Measurements from ENCODE around the gene RAE1. TPM values are rescaled to one million over a fixed set of nuclear protein-coding genes. Genes with fewer than 3 reads are reported as not detected.

RAE1 gene
- total RNA-seq, 1 experiment from 2014 or later, result 83.9 TPM

GRCh38 chr20:57387945-57388371, 36.9 kb downstream of the RAE1 start:
- no peak for DNase-seq (ENCODE audit: low read depth)

- DNase-seq (ENCODE audit: low read depth), result no peak
Measured at GRCh38 chr20:57388953-57389694, 38.1 kb downstream of the RAE1 start.

DNA sequence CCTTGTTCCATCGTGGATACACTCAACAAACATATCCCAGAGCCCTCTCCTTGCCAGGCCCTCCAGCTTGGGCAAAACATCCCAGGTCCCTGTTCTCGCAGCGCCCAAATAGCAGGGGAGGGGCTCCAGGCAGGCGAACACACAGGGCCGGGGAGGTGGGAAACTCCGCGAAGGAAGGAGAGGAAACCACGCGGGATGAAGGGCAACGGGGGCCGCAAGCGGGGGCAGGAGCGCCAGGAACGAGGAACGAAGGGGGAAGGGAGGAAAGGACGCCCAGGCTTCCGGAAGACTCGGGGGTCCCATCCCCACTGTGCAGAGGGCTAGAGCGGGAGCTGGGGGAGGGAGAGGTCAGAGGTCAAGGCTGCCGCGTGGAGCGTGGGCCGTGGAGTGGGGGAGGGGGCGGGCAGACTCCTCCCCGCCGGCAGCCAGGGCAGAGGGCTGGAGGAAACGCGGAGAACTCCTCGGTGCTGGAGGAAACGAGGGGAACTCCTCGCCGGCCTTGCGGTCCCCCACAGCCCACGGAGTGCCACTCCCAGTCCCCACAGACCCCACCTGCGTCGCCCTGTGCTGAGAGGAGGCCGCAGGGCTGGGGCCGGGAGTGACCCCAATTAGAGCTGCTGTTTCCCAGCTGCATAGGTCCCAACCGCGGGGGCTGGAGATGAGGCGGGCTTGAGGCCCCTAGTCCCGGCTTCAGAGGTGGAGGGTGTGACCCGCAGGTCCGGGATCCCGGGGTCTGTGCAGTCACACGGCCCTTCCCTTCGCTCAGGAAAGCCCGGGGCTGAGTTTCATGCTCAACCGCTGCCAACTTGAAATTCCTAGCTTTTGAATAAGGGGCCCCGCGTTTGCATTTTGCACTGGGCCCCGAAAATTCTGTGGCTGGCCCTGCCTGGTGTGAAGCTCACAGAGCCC, 38.9 kb downstream of the RAE1 start:
- DNase-seq (ENCODE audit: low read depth), result peak; percentile 14

DNA sequence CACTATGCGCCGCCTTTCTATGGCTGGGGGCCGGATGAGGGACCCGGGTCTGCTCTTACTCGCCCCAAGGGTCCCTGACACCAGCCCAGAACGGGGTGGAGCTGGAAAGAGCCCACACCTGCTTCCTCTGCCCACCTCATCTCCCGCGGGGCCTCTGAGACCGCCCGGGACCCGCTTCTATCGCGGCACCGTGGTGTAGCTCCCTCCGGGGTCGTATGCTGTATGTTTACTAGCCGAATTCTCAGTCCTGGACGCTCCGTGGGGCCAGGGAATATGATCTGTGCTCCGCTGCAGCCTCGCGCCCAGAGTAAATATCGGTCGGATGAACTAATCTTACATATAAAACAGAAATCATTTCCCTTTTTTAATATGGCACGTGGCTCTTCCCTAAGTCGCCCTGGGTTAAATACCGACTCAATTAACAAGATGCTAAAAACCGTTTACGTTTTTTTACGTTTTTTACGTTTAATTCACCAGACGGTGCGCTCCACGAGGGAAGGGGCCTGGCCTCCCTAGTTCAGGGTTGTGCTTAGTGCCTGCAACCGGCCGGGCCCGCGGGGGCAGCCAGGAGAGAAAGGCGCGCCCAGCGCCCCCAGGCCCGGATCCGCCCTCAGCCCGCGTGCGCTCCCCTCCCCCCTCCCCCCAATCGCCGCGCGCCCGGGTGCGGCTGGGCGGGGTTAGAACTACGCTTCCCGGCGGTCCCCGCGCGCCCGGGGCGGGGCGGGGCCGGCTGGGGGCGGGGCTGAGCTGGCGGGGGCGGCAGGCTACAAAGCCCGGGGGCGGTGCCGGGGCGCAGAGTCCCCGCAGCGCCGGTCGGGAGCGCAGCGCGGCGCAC, 39.8 kb downstream of the RAE1 start, which contains the start of gene RBM38:
RBM38 (plus strand) TSS at position 793 of the 835 bp plus-strand sequence. CDS start 186 bp downstream, outside the sequence.
- peak; percentile 73 for DNase-seq (ENCODE audit: low read depth)

DNA sequence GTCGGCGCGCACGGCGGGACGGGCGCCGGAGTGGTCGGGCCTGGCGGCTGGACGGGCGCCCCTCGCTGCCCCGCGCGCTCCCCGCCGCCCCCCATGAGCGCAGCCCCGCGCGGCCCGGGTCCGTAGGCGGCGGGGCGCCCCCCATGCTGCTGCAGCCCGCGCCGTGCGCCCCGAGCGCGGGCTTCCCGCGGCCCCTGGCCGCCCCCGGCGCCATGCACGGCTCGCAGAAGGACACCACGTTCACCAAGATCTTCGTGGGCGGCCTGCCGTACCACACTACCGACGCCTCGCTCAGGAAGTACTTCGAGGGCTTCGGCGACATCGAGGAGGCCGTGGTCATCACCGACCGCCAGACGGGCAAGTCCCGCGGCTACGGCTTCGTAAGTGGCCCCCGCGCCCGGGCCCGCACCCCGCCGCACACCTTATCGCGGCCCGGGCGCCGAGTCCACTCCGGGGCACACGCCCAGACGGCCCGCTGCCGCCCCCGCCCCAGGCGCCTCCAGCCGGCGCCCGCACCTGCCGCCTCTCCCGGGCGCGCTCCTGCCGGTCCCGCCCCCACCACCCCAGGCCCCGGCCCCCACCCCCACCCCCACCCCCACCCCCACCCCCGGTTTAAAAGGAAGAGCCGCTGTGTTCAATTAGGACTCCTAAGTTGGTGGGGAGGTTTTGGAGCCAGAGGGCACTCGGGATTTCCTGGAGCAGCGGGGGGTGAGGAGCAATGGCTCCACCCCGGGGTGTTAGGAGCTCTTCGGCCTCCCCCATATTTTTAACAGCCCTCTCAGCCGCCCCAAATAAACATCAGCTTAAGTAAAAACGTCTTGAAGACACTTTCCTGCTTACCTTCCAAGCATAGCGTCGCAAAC, 40.6 kb downstream of the RAE1 start:
- DNase-seq (ENCODE audit: low read depth), result peak; percentile 29

DNA sequence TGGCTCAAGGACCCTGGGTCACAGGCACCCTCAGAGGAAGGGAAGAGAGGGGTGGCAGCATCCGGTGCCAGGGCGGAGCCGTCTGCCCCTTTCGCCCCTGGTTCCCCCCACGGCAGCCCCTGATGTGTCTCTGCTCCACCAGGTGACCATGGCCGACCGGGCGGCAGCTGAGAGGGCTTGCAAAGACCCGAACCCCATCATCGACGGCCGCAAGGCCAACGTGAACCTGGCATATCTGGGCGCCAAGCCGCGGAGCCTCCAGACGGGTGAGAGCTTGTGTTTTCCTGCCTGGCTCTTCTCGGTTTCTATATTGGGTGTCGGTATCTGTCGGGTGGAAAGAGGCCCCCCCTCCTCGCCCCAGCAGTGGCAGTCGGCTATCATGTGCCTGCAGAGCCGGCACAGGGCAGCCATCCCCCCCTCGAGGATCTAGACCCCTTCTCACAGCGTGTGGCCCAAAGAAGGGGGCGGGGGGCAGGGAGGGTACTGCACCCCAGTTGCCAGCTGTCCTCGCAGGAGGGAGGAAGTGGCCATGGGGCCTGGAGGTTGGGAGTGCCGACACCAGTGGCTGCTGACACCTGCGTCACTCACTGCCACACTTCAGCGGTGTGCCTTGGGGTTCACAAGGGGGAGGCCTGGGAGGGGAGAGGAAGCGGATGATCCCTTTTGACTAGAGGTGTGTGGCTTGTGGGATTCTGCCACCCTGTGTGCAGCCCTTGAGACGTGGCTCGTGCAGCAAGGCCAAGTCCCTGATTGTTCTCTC, 41.6 kb downstream of the RAE1 start:
- no peak for DNase-seq (ENCODE audit: low read depth)

GRCh38 chr20:57393321-57394120, 42.5 kb downstream of the RAE1 start:
- no peak for DNase-seq (ENCODE audit: low read depth)

GRCh38 chr20:57394121-57395082, 43.3 kb downstream of the RAE1 start:
- no peak for DNase-seq (ENCODE audit: low read depth)

DNA sequence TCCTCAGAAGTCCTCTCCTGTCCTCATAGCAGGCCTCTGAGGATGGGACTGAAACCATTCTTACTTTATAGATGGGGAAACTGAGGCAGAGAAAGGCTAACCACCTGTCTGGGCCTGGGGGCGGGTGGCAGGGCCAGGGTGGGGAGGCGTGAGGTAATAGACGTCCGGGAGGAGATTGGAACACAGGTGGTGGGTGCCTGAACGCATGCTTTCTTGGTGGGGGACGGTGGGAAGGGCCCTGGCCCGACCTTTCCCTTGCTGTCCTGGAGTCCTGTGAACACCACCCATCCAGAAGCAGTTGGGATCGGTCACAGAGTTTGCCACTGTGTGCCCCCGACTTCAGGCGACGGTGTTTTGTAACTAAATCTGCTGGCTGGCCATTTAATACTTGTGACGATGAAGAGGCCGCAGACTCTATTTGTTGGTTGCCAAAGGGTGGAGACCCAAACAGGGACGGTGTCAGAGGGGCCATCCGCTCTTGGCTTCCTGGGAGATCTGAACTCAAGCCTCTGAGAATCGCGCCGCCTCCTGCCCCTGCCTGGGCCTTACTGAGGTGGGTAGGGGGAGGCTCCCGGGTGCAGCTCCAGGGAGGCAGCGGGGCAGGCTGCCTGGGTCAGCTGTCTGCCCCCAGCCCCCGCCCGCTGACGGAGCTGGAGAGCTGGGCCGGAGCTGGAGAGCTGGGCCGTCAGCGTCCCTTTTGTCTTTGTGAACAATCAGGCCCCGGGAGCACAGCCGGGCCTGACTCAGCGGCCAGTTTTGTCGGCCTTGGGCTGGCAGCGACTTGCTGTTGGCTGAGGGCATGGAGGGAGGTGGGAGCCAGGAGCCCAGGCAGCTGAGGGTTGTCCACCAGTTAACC, 44.3 kb downstream of the RAE1 start:
- DNase-seq (ENCODE audit: low read depth), result no peak

- no peak for DNase-seq (ENCODE audit: low read depth)
Measured at GRCh38 chr20:57396212-57396983, 45.3 kb downstream of the RAE1 start.

DNA sequence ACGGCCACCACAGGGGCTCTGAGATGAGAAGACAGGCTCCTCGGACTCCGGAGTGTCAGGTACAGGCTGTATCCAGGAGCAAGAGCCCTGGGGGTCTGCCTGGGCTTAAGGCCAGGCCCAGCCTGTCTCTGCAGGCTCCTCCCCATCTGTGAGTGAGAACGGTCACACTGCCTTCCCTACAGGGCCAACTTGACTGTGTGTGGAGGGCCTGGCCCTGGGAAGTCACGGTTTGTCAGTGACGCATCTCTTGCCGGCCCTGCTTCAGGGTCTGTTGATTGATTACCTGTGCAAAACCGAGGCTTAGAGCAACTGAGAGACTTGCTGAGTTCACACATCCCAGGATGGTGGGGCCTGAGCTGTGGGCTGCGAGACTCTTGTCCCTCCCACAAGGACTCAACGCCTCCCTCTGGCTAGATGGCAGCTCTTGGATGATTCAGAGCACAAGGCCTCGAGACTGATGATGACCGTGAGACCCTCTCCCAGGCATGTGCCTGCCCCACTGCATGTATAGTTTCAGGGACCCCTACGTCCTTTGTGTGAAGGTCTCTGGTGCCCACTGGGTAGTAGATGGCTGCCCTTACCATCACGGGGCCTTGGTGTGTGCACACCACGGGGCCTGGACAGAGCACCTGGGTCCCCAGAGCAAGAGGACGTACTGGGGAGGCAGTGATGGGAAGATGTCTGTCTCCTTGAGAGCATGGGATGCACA, 46.1 kb downstream of the RAE1 start:
- no peak for DNase-seq (ENCODE audit: low read depth)

DNA sequence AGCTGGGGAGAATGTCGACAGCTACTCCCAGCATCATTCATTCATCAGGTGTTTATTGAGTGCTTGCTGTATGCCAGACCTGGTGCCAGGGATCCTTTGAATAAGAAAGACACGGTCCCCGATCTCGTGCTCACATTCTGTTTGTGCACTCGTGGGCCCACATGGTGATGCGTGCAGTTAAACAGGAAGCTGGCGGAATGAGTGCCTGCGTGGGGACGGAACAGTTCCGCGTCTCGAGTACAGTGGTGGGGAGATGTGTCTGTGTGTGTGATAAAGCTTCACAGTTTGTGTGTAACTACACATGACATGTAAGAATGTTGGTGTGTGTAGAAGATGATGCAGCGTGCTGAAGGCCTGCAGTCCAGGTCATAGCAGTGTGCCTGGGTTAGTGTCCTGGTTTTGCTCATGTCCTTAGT, 46.6 kb downstream of the RAE1 start:
- DNase-seq (ENCODE audit: low read depth), result no peak

DNA sequence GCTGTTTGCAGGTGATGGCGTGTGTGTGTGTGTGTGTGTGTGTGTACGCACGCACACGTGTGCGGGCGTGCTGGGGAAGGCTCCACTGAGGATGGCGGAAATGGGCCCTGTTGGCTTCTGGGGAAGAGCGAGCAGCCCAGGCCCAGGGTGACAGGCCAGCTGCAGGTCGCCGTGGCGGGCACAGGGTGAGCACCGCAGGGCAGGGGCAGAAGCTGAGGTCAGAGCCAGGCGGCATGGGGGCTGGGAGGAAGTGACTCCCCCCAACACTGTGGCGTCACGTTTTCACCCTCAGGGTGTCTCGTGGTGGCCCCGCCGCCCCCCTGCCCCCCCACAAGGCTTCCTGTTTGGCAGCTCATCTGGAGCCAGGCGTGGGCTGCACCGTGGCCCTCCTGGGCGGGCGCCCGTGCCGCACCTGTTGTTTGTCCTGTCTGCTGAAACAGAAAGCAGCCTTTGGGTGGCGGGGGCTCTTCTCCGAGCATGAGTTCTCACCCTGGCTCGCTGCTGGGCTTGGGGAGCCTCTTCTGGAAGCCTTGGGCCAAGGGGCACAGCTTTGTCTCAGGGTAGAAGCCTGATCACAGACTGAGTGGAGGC, 47.3 kb downstream of the RAE1 start:
- no peak for DNase-seq (ENCODE audit: low read depth)

DNA sequence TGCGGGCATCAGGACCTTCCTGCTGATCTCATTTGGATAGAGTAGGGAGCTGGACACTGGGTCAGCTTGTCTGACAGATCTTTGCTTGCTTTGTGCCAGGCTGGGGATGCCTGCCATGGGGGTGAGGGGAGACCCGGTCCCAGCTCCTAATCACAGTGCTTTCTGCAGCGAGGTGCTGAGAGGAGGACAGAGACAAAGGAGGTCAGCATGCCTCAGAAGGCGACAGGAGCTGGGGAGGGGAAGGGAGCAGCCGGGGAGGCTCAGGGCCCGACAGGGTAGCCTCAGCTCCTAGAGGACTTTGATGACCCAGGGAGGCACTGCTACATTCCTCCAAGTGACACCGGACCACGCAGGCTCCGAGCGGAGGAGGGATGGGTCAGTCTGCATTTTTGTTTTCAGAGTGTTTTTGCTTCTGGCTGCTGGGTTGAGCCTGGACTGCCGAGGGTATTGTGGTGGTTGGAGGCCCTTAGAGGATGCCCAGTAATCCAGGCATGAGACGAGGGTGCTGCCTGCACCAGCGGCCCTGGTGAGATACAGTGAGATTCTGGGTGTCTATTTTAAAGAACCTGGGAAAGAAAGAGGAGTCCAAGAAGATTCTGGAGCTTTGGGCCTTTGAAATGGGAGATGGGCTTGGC, 48.0 kb downstream of the RAE1 start:
- DNase-seq (ENCODE audit: low read depth), result no peak
